H9 (cell line): ENCODE results near the gene SLC33A1. TPM values are rescaled to one million over a fixed set of nuclear protein-coding genes. Genes with fewer than 3 reads are reported as not detected.

Source experiments
- DNase-seq: peaks from one replicate; pipeline ENCODE4 v3.0.0-alpha.2; 2017
- H2AFZ ChIP-seq: one replicate; pipeline ENCODE4 v1.6.1; 2013; ENCODE audit warnings: mild to moderate bottlenecking, low read length, control low read depth, moderate library complexity
- H2AK5ac ChIP-seq: 2 replicates; pipeline ENCODE4 v1.6.1; 2013; ENCODE audit warnings: low read length, control low read depth, mixed read lengths; ENCODE audit not compliant: insufficient read length
- H2BK120ac ChIP-seq: one replicate; pipeline ENCODE4 v1.6.1; 2013; ENCODE audit warnings: low read depth, mild to moderate bottlenecking, low read length, control low read depth, inconsistent platforms; ENCODE audit not compliant: poor library complexity, severe bottlenecking
- H2BK12ac ChIP-seq: 2 replicates; pipeline ENCODE4 v1.6.1; 2013; ENCODE audit warnings: low read length, control low read depth, mixed read lengths, low read depth; ENCODE audit not compliant: insufficient read length
- H2BK15ac ChIP-seq: 2 replicates; pipeline ENCODE4 v1.6.1; 2013; ENCODE audit warnings: low read depth, low read length, control low read depth
- H2BK20ac ChIP-seq: one replicate; pipeline ENCODE4 v1.6.1; 2013; ENCODE audit warnings: low read depth, mild to moderate bottlenecking, low read length, control low read depth, inconsistent platforms; ENCODE audit not compliant: poor library complexity, severe bottlenecking
- H2BK5ac ChIP-seq: 2 replicates; pipeline ENCODE4 v1.6.1; 2013; ENCODE audit warnings: low read length, control low read depth, mixed read lengths; ENCODE audit not compliant: insufficient read length
- H3K14ac ChIP-seq: 2 replicates; pipeline ENCODE4 v1.6.1; 2013; ENCODE audit warnings: low read length, control low read depth; ENCODE audit not compliant: insufficient read depth
- H3K18ac ChIP-seq: 2 replicates; pipeline ENCODE4 v1.6.1; 2013; ENCODE audit warnings: low read depth, mild to moderate bottlenecking, mixed read lengths, low read length, control low read depth; ENCODE audit not compliant: insufficient read length
- H3K23ac ChIP-seq: 2 replicates; pipeline ENCODE4 v1.6.1; 2013; ENCODE audit warnings: low read length, control low read depth, mixed read lengths, low read depth; ENCODE audit not compliant: insufficient read length
- H3K23me2 ChIP-seq: 2 replicates; pipeline ENCODE4 v1.6.1; 2013; ENCODE audit warnings: low read depth, mild to moderate bottlenecking, mixed read lengths, low read length, control low read depth; ENCODE audit not compliant: insufficient read length, poor library complexity, severe bottlenecking
- H3K27ac ChIP-seq: 2 replicates; pipeline ENCODE4 v1.5.1; 2013; ENCODE audit warnings: low read length, control low read depth, mixed read lengths, low read depth; ENCODE audit not compliant: insufficient read length
- H3K27me3 ChIP-seq: 2 replicates; pipeline ENCODE4 v1.6.1; 2013; ENCODE audit warnings: low read length, control low read depth, inconsistent platforms; ENCODE audit not compliant: insufficient read depth
- H3K4ac ChIP-seq: 2 replicates; pipeline ENCODE4 v1.6.1; 2013; ENCODE audit warnings: low read depth, mild to moderate bottlenecking, control low read depth, inconsistent platforms, low read length, moderate library complexity
- H3K4me1 ChIP-seq: 2 replicates; pipeline ENCODE4 v1.6.1; 2013; ENCODE audit warnings: low read length, control low read depth, inconsistent platforms; ENCODE audit not compliant: insufficient read depth
- H3K4me2 ChIP-seq: 2 replicates; pipeline ENCODE4 v1.6.1; 2013; ENCODE audit warnings: low read length, control low read depth, mixed read lengths; ENCODE audit not compliant: insufficient read length, insufficient read depth
- H3K56ac ChIP-seq: 2 replicates; pipeline ENCODE4 v1.6.1; 2013; ENCODE audit warnings: low read depth, mild to moderate bottlenecking, mixed read lengths, low read length, control low read depth; ENCODE audit not compliant: insufficient read length
- H3K79me1 ChIP-seq: 2 replicates; pipeline ENCODE4 v1.6.1; 2013; ENCODE audit warnings: low read depth, mild to moderate bottlenecking, moderate library complexity, low read length, control low read depth, inconsistent platforms; ENCODE audit not compliant: insufficient read depth, poor library complexity, severe bottlenecking
- H3K79me2 ChIP-seq: 2 replicates; pipeline ENCODE4 v1.6.1; 2013; ENCODE audit warnings: low read length, control low read depth, inconsistent platforms; ENCODE audit not compliant: insufficient read depth
- H3K9ac ChIP-seq: 2 replicates; pipeline ENCODE4 v1.6.1; 2013; ENCODE audit warnings: low read length, control low read depth, mixed read lengths; ENCODE audit not compliant: insufficient read length; ENCODE audit errors: extremely low read depth
- H3K9me3 ChIP-seq: one replicate; pipeline ENCODE4 v1.6.1; 2013; ENCODE audit warnings: low read depth, low read length, inconsistent platforms; ENCODE audit not compliant: control insufficient read depth
- H3T11ph ChIP-seq: one replicate; pipeline ENCODE4 v1.6.1; 2013; ENCODE audit warnings: mild to moderate bottlenecking, low read length, control low read depth, inconsistent platforms
- H4K20me1 ChIP-seq: one replicate; pipeline ENCODE4 v1.6.1; 2013; ENCODE audit not compliant: control insufficient read depth, insufficient read length, insufficient read depth
- H4K5ac ChIP-seq: 2 replicates; pipeline ENCODE4 v1.6.1; 2013; ENCODE audit warnings: low read depth, mild to moderate bottlenecking, mixed read lengths, low read length, control low read depth; ENCODE audit not compliant: insufficient read length
- H4K8ac ChIP-seq: replicated peaks from 2 replicates; pipeline ENCODE4 v1.6.1; 2013; ENCODE audit warnings: low read length, control low read depth, mixed read lengths, low read depth; ENCODE audit not compliant: insufficient read length
- H4K91ac ChIP-seq: 2 replicates; pipeline ENCODE4 v1.6.1; 2013; ENCODE audit warnings: low read depth, mild to moderate bottlenecking, moderate library complexity, mixed read lengths, low read length, control low read depth; ENCODE audit not compliant: insufficient read length
- H3K27ac Mint-ChIP-seq, 3 experiments: 2 replicates in 2 of 3; 3 replicates in 1 of 3; pipeline ENCODE4 v1.8.0; 2020 to 2021; ENCODE audit warnings: mixed read lengths in 3 of 3, mild to moderate bottlenecking in 1 of 3, moderate library complexity in 1 of 3
- H3K27me3 Mint-ChIP-seq: 2 replicates; pipeline ENCODE4 v1.8.0; 2021; ENCODE audit warnings: low read depth, mild to moderate bottlenecking, moderate library complexity, mixed read lengths
- H3K36me3 Mint-ChIP-seq, 3 experiments: 2 replicates in 2 of 3; 3 replicates in 1 of 3; pipeline ENCODE4 v1.8.0; 2020 to 2021; ENCODE audit warnings: low read depth in 3 of 3, mixed read lengths in 3 of 3; ENCODE audit not compliant: insufficient read depth in 1 of 3
- H3K4me1 Mint-ChIP-seq, 2 experiments: 2 replicates each; pipeline ENCODE4 v1.8.0; 2020; ENCODE audit warnings: mixed read lengths in 2 of 2
- H3K4me3 Mint-ChIP-seq, 2 experiments: 2 replicates in 1 of 2; 3 replicates in 1 of 2; pipeline ENCODE4 v1.8.0; 2020 to 2021; ENCODE audit warnings: mild to moderate bottlenecking in 2 of 2, mixed read lengths in 2 of 2, moderate library complexity in 1 of 2
- H3K9me3 Mint-ChIP-seq, 2 experiments: 2 replicates in 1 of 2; 3 replicates in 1 of 2; pipeline ENCODE4 v1.8.0; 2020; ENCODE audit warnings: mild to moderate bottlenecking in 2 of 2, mixed read lengths in 2 of 2, moderate library complexity in 1 of 2
- CTCF ChIP-seq: fragments of 200-600 bp; sonication (generic); conservative IDR thresholded peaks from 3 replicates; pipeline ENCODE4 v1.8.0; 2021; ENCODE audit warnings: antibody characterized with exemption, mild to moderate bottlenecking
- WGBS: extraction: QIAGEN DNeasy Blood & Tissue Kit; methylation state at CpG from one replicate; pipeline ENCODE4 v1.1.7; 2013; ENCODE audit warnings: missing lambda C conversion rate, low lambda C conversion rate, mixed read lengths; ENCODE audit not compliant: insufficient read length; ENCODE audit errors: extremely low coverage; 5-methylcytosine and 5-hydroxymethylcytosine counted together
- total RNA-seq: library from RNA; stranded (reverse); gene quantifications from 2 replicates; pipeline ENCODE4 v1.2.1, GENCODE V29; 2021

SLC33A1 gene
- total RNA-seq, 1 experiment from 2014 or later = 15.0 TPM

DNA sequence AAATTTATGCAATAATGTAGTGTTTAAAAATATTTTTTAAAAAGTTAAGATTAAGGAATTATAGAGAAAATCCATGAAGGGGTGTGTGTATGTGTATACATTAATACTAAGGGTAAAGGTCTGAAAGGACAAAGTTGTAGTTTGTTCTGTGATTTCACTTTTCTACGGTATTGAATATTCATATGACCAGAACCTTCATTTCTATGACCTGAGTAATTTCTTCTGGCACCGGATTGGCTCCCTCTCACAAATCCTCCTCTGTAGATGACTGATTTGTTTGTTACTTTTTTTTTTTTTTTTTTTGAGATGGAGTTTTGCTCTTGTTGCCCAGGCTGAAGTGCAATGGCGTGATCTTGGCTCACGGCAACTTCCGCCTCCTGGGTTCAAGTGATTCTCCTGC lies 37.1 kb upstream of the SLC33A1 start:
- H3K9ac ChIP-seq = no peak overlapping the region
- Mint-ChIP-seq H3K4me3 (no peak overlapping the region), H3K36me3 (peaks cover 17 to 31% (median 24%) of the 10 kb centered on the region in 3 experiments; a peak in 6 of 7 replicates), H3K9me3 (no peaks in the 10 kb centered on the region), H3K27ac (no peak overlapping the region), H3K4me1 (peaks cover 13 to 15% of the 10 kb centered on the region in 2 experiments), H3K27me3 (no peaks in the 10 kb centered on the region)
- H3K79me1 ChIP-seq = peaks cover 13% of the 10 kb centered on the region
- no peaks in the 10 kb centered on the region for H3K27me3 ChIP-seq
- no peak overlapping the region for H3K27ac ChIP-seq
- H4K20me1 ChIP-seq = no peaks in the 10 kb centered on the region
- H2AK5ac ChIP-seq = no peak overlapping the region
- DNase-seq = no peak
- H3K23me2 ChIP-seq = no peaks in the 10 kb centered on the region
- no peak overlapping the region for H3K4me2 ChIP-seq
- no peak overlapping the region for H4K91ac ChIP-seq
- no peak overlapping the region for H3K14ac ChIP-seq
- H2BK20ac ChIP-seq = no peak overlapping the region
- no peak overlapping the region for H3K4ac ChIP-seq
- no peak overlapping the region for H3K18ac ChIP-seq
- H3K56ac ChIP-seq = no peak overlapping the region
- no peak overlapping the region for H2BK15ac ChIP-seq
- no peak overlapping the region for H2BK5ac ChIP-seq
- WGBS = no CpG with 5 or more reads among the region's 5 CpGs
- H3K4me1 ChIP-seq = no peaks in the 10 kb centered on the region; the same call in 1 of the 2 replicates
- H4K8ac ChIP-seq = no peak overlapping the region
- no peak overlapping the region for H2BK12ac ChIP-seq
- TF ChIP-seq CTCF = no peak
- no peak overlapping the region for H3T11ph ChIP-seq
- no peak overlapping the region for H4K5ac ChIP-seq
- no peak overlapping the region for H2BK120ac ChIP-seq
- peaks cover 15% of the 10 kb centered on the region; the same call in 1 of the 2 replicates for H3K79me2 ChIP-seq
- no peaks in the 10 kb centered on the region for H3K9me3 ChIP-seq
- H3K23ac ChIP-seq = no peak overlapping the region
- no peak overlapping the region for H2AFZ ChIP-seq
